ENCODE measurements around the gene EDN1.

The EDN1 gene

GRCh38 chr6:12344961-12345693, 55.0 kb downstream of the EDN1 start:
- TF ChIP-seq CTCF (conservative IDR thresholded peaks at IDR 0.05; ENCODE audit: low read depth, low read length): no peak
- Histone ChIP-seq H3K27ac (no peak overlapping the region), H3K4me3 (IDR thresholded peaks at IDR 0.05; ENCODE audit: insufficient read depth, low read depth, low read length) (no peak overlapping the region)

GRCh38 chr6:12345694-12346058, 55.5 kb downstream of the EDN1 start:
- Histone ChIP-seq H3K4me1 (ENCODE audit: low read depth, poor library complexity, severe bottlenecking) (no peaks in the 10 kb centered on the region), H3K79me2 (ENCODE audit: insufficient read depth, low read depth) (no peaks in the 10 kb centered on the region), H3K27me3 (ENCODE audit: insufficient read depth, low read depth) (no peaks in the 10 kb centered on the region), H3K36me3 (ENCODE audit: insufficient read depth) (no peaks in the 10 kb centered on the region), H2AFZ (ENCODE audit: low read depth) (no peak overlapping the region), H3K4me3 (IDR thresholded peaks at IDR 0.05; ENCODE audit: insufficient read depth, low read depth, low read length) (no peak overlapping the region), H3K27ac (no peak overlapping the region), H3K4me2 (no peak overlapping the region), H3K9ac (no peak overlapping the region), H4K20me1 (ENCODE audit: insufficient read depth) (no peaks in the 10 kb centered on the region)
- TF ChIP-seq CTCF (conservative IDR thresholded peaks at IDR 0.05; ENCODE audit: low read depth, low read length): no peak

More at GRCh38 chr6:12344961-12345693, 55.0 kb downstream of the EDN1 start:
- H4K20me1 ChIP-seq (ENCODE audit: insufficient read depth): no peaks in the 10 kb centered on the region
- no peaks in the 10 kb centered on the region for H3K27me3 ChIP-seq (ENCODE audit: insufficient read depth, low read depth)
- H3K36me3 ChIP-seq (ENCODE audit: insufficient read depth): no peaks in the 10 kb centered on the region
- no peak overlapping the region for H3K4me2 ChIP-seq
- H3K79me2 ChIP-seq (ENCODE audit: insufficient read depth, low read depth): no peaks in the 10 kb centered on the region
- no peaks in the 10 kb centered on the region for H3K4me1 ChIP-seq (ENCODE audit: low read depth, poor library complexity, severe bottlenecking)
- no peak overlapping the region for H2AFZ ChIP-seq (ENCODE audit: low read depth)
- no peak overlapping the region for H3K9ac ChIP-seq
